SH-SY5Y (cell line): ENCODE results near the gene COPG2.

Source experiments
- GATA2 ChIP-seq: IDR thresholded peaks from 2 replicates; pipeline ENCODE4 v1.6.1; 2011; ENCODE audit warnings: mild to moderate bottlenecking, low read depth, low read length
- GATA3 ChIP-seq: IDR thresholded peaks from 2 replicates; pipeline ENCODE4 v1.6.1; 2011; ENCODE audit warnings: low read depth, mild to moderate bottlenecking, low read length, moderate library complexity

DNA sequence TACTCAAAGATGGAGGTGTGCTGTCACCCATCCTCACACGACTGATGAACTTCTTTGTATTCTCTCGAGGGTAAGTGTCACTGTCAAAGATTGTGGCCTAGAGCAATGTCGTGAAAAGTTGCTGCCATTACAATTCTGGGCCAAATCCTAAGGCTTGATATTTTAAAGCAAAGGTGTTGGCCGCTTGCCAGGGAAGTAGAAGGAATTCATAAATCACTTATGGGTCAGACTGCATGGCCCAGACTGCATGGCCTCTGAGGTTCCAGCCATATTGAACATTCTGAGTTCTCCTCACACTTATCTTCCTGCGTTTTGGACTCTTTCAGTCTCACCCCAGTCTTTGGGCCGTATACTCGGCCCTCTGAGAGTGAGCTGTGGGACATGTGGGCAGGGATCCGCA is 168.1 kb downstream of the COPG2 start:
- TF ChIP-seq GATA2, result no peak
- TF ChIP-seq GATA3, result no peak
